WERI-Rb-1 (cell line): Measurements from ENCODE around the gene DYNC2H1.

Experiments used
- DNase-seq: peaks from one replicate; pipeline ENCODE4 v3.0.0-alpha.2; 2020
- H3K27ac ChIP-seq: fragments of 250-450 bp; sonication (Bioruptor Pico); 2 replicates; pipeline ENCODE4 v1.5.1; 2020; ENCODE audit warnings: mild to moderate bottlenecking, moderate library complexity
- H3K27me3 ChIP-seq: fragments of 250-450 bp; sonication (Bioruptor Pico); 2 replicates; pipeline ENCODE4 v1.5.1; 2021; ENCODE audit warnings: mild to moderate bottlenecking, low read depth, moderate library complexity; ENCODE audit not compliant: insufficient read depth, severe bottlenecking
- H3K36me3 ChIP-seq: fragments of 250-450 bp; sonication (Bioruptor Pico); 2 replicates; pipeline ENCODE4 v1.5.1; 2020; ENCODE audit warnings: mild to moderate bottlenecking, moderate library complexity
- H3K4me3 ChIP-seq: 2 replicates; pipeline ENCODE4 v1.5.1; 2011; ENCODE audit warnings: low read depth, mild to moderate bottlenecking, control low read depth, low read length
- H3K9me3 ChIP-seq: fragments of 250-450 bp; sonication (Bioruptor Pico); 2 replicates; pipeline ENCODE4 v1.5.1; 2021; ENCODE audit warnings: mild to moderate bottlenecking, moderate library complexity; ENCODE audit not compliant: severe bottlenecking
- CTCF ChIP-seq: IDR thresholded peaks from 2 replicates; pipeline ENCODE4 v1.5.1; 2011; ENCODE audit warnings: low read depth, mild to moderate bottlenecking, control low read depth, inconsistent platforms, low read length

Gene DYNC2H1

DNA sequence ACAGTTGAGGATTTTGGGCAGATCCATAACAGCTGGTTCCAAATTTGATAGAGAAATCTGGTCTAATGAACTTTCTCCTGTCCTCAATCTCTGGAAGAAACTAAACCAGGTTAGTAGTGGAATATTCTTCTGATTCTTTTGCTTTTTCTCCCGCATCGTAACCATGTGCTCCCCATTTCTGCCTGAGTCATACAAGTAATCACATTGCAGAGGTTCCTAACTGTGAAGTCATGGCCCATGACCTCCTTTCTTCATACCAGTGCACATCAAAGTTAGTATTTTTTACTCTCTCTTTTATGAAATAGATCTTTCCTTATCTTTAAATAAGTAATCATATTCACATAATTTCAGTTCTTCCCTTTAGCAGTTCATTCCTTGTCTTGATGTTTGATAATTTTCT lies 249.0 kb downstream of the DYNC2H1 start:
- H3K4me3 ChIP-seq = no peak overlapping the region

GRCh38 chr11:103359216-103359615 lies 250.0 kb downstream of the DYNC2H1 start:
- Histone ChIP-seq H3K9me3 (no peaks in the 10 kb centered on the region), H3K27me3 (no peaks in the 10 kb centered on the region), H3K4me3 (no peak overlapping the region), H3K27ac (no peak overlapping the region), H3K36me3 (no peaks in the 10 kb centered on the region)
- DNase-seq = no peak
- no peak for TF ChIP-seq CTCF

More for the DNA sequence above, 249.0 kb downstream of the DYNC2H1 start:
- no peak for TF ChIP-seq CTCF
- DNase-seq = no peak
- H3K27me3 ChIP-seq = no peaks in the 10 kb centered on the region
- no peaks in the 10 kb centered on the region for H3K36me3 ChIP-seq
- H3K27ac ChIP-seq = no peak overlapping the region
- H3K9me3 ChIP-seq = no peaks in the 10 kb centered on the region

DNA sequence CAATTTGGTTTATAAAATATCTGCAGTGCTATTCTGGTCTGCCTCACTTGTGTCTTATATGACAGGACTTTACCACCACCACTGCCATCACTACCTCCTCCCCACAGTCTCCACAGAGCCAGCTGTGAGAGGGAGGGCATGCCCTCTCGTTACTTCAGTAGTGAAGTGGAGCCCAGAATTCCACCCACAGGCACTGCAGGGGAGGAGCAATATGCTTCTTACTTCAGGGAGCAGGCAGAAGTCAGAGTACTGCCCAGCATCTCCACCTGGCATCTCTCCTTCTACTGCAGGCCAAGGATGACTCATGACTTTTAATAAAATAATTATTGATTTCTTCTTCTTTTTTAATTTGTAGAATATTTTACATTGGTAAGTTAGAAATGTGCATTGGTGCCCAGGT lies 255.5 kb downstream of the DYNC2H1 start:
- no peak overlapping the region for H3K4me3 ChIP-seq
- H3K36me3 ChIP-seq = no peaks in the 10 kb centered on the region
- TF ChIP-seq CTCF = no peak
- H3K27ac ChIP-seq = no peak overlapping the region
- no peak for DNase-seq
- no peaks in the 10 kb centered on the region for H3K27me3 ChIP-seq
- H3K9me3 ChIP-seq = no peaks in the 10 kb centered on the region

DNA sequence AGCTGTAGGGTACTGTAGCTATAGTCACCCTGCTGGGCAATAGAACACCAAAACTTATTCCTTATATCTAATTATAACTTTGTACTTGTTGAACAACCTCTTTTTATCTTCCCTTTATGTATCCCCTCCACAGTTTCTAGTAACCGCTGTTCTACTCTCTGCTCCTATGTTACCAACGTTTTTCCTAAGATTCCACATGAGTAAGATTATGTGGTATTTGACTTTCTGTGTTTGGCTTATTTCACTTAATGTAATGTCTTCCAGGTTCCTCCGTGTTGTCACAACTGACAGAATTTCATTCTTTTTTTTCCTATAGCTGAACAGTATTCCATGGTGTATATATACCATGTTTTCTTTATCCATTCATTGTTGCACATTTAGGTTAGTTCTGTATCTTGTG lies 258.4 kb downstream of the DYNC2H1 start:
- Histone ChIP-seq H3K4me3 (no peak overlapping the region), H3K9me3 (no peaks in the 10 kb centered on the region), H3K36me3 (no peaks in the 10 kb centered on the region), H3K27ac (no peak overlapping the region), H3K27me3 (no peaks in the 10 kb centered on the region)
- TF ChIP-seq CTCF = no peak
- DNase-seq = no peak

DNA sequence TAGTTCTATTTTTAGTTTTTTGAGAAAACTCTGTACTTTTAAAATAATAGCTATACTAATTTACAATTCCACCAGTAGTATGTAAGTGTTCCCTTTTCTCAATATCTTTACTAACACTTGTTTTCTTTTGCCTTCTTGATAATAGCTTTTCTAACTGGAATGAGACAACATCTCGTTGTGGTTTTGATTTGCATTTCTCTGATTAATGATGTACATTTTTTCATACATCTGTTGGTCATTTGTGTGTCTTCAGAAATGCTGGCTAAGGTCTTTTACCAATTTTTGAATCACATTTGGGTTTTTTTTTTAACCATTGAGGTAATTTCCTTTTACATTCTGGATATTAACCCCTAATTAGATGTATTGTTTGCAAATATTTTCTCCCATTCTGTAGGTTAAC lies 258.9 kb downstream of the DYNC2H1 start:
- no peaks in the 10 kb centered on the region for H3K27me3 ChIP-seq
- no peak overlapping the region for H3K4me3 ChIP-seq
- DNase-seq = no peak
- no peaks in the 10 kb centered on the region for H3K9me3 ChIP-seq
- no peaks in the 10 kb centered on the region for H3K36me3 ChIP-seq
- no peak for TF ChIP-seq CTCF
- no peak overlapping the region for H3K27ac ChIP-seq

GRCh38 chr11:103370076-103370475 lies 260.9 kb downstream of the DYNC2H1 start:
- no peaks in the 10 kb centered on the region for H3K36me3 ChIP-seq

More at GRCh38 chr11:103370076-103370475, 260.9 kb downstream of the DYNC2H1 start:
- Histone ChIP-seq H3K9me3 (peaks cover 2% of the 10 kb centered on the region), H3K27me3 (no peaks in the 10 kb centered on the region), H3K4me3 (no peak overlapping the region), H3K27ac (no peak overlapping the region)
- no peak for DNase-seq
- no peak for TF ChIP-seq CTCF
